HG02623 (cell line): ENCODE data around the gene MRGPRF.
"Not testable (repeated sequence)": the region's sequence is repeated elsewhere in the genome, so short reads cannot be mapped to it uniquely, and the experiment has no call there.

Experiments used
- ATAC-seq: cut with Tn5 transposase; IDR thresholded peaks from one replicate; pipeline ENCODE4 v1.9.1; 2021; ENCODE audit warnings: moderate library complexity; ENCODE audit not compliant: unreplicated experiment

MRGPRF gene

DNA sequence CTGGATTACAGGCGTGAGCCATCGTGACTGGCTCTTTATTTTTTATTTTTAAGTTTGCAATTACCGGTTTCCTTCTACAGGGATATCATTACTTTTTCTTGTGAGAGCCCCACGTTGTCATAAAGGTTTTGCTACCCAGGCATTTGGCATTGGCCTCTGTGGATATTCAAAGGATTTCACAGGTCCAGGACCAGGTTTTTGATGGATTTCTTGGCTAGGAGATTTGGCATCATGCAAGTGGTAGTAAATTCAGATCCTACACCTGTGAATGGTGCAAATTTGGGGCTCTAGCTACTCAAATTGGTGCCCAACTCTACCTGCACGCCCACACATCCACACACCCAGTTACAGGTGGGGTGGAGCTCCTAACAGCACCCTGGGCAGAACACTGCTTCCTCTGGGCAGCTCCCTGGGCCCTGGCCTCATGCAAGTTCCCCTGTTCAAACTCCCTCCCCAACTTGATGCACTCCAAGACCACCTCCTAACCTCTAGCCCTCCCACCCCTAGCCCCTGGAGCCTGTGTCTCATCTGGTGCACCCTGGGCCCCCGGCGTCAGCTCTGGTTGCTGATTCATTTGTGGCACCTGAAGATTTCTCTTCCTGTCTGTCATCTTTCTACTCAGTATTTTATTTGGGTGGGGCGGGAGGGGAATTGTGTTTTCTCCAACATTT lies 23.0 kb downstream of the MRGPRF start:
- no peak for ATAC-seq

DNA sequence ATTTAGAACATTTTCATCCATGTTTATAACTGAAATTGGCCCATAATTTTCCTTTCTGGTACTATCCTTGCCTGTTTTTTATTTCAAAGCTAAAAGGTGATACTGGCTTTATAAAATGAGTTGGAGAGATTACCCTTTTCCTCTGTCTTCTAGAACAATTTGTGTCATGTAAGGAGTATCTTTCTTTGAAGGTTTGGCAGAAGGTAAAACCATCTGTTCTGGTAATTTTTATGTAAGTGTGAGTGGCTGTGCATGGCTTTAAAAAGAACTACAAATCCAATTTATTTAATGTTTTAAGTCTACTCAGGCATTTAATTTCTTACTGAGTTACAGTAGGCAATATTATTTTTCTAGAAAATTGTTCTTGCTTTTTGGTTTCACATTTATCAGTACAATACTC lies 24.6 kb downstream of the MRGPRF start:
- no peak for ATAC-seq

GRCh38 chr11:68987211-68987610 lies 25.8 kb downstream of the MRGPRF start:
- ATAC-seq = no peak

DNA sequence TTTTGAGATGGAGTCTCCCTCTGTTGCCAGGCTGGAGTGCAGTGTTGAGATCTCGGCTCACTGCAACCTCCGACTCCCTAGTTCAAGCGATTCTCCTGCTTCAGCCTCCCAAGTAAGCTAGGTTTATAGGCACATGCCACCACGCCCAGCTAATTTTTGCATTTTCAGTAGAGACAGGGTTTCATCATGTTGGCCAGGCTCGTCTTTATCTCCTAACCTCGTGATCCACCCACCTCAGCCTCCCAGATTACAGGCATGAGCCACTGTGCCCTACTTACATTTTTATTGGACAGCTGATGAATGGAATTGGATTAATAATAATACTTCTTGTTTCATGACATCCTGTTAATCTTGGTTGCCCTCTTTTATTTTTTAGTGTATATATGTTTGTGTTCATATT lies 29.2 kb downstream of the MRGPRF start:
- no peak for ATAC-seq

DNA sequence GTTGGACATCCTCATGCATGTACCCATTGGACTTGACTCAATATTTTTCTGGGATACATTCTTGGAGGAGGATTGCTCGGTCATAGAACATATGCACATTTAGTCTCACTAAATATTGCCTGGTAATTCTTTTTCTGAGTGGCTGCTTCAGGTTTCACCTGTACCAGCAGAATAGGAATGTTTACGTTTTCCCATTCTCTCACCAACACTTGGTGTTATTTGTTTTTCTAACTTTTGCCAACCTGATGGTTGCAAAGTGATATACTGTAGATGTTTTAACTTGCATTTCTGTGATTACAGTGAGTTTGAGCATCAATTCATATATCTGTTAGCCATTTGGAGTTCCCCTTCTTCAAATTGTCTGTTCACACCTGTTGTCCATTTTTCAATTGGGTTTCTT lies 30.9 kb downstream of the MRGPRF start:
- ATAC-seq = no peak

DNA sequence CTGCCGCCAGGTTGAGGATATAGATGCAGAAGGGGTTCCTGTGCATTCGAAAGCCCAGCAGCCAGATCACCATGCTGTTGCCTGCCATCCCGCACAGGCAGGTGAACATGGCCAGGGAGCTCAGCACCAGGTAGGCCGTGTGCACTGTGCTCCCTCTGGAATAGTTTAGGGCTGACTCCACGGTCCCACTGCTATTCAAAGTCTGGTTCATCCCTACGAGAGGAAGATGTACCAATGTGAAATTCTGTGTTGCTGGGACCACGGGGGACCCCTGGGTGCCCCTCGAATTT lies 32.3 kb downstream of the MRGPRF start, which contains the start of gene MRGPRD:
TSS of gene MRGPRD (minus strand) at position 211 of the 290 bp plus-strand sequence. CDS start at position 211, 0 bp downstream.
- ATAC-seq = no peak

GRCh38 chr11:68979931-68980775 lies 32.9 kb downstream of the MRGPRF start:
- no peak for ATAC-seq

GRCh38 chr11:68978931-68979594 lies 34.0 kb downstream of the MRGPRF start:
- no peak for ATAC-seq

DNA sequence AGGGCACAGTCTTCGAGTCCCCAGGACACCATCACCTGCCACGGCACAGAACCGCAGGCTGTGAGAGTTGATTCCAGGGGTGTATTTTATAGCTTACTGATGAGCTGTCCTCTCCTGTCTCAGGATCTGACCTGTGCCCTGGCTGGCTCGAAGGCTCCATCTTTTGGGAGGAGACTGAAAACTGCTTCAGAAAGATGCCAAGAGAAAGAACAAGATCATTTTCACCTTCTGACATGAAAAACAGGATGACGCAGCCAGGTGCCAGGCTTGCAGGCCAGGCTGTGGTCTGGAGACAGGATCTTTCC lies 34.5 kb downstream of the MRGPRF start:
- no peak for ATAC-seq

GRCh38 chr11:68977781-68978625 lies 35.0 kb downstream of the MRGPRF start:
- no peak for ATAC-seq

DNA sequence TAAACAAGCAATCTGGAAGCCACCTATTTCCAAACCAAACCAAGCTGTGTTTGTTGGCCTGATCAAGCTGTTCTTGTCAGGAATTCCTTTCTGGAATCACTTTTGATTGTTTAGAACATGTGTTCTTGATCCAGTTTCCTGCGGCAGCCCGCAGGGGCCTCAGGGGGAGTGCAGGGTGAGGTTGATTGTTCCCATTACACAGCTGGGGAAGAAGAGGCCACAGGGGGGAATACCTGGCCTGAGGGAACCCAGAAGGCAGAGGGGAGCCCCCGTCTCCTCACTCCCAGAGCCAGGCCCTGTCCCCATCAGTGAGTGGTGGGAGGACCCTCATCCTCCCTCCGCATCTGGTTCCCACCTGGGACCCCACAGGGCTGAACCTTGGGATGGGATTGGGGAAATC lies 36.5 kb downstream of the MRGPRF start:
- ATAC-seq = no peak

- no peak for ATAC-seq
Measured at GRCh38 chr11:68976095-68976494, 37.0 kb downstream of the MRGPRF start.

DNA sequence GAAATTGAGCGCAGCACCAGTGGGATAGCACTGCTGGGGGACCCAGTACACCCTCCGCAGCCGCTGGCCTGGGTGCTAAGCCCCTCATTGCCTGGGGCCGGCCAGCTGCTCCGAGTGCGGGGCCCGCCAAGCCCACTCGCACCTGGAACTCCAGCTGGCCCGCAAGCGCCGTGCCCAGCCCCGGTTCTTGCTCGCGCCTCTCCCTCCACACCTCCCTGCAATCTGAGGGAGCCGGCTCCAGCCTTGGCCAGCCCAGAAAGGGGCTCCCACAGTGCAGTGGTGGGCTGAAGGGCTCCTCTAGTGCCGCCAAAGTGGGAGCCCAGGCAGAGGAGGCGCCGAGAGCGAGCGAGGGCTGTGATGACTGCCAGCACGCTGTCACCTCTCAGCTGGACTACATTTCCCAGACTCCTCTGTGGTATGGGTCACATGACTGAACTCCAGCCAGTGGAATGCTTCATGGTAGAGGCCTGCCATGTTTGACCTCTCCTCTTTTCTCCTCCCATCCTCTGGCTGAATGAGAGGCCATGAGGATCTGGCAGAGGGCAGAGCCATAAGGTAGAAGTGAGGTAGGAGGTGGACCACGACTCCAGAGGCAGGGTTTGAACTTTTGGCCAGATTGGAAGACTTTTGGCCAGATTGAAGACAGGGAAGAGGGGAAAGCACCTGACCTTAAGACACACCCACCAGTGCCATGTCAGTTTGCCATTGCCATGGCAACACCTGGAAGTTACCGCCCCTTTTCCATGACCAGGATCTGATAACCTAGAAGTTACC lies 38.4 kb downstream of the MRGPRF start:
- ATAC-seq = no peak

DNA sequence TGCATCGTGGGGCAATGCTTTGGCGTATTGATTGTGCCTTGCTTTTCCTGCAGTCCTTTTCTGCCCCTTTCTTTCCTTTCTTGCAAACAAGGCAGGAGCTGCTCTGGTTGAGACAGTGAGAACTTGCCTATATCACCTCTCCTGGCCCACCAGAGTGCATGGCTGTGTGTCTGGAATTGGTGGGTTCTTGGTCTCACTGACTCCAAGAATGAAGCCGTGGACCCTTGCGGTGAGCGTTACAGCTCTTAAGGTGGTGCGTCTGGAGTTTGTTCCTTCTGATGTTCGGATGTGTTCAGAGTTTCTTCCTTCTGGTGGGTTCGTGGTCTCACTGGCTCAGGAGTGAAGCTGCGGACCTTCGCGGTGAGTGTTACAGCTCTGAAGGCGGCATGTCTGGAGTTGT lies 39.3 kb downstream of the MRGPRF start:
- not testable (repeated sequence) for ATAC-seq

DNA sequence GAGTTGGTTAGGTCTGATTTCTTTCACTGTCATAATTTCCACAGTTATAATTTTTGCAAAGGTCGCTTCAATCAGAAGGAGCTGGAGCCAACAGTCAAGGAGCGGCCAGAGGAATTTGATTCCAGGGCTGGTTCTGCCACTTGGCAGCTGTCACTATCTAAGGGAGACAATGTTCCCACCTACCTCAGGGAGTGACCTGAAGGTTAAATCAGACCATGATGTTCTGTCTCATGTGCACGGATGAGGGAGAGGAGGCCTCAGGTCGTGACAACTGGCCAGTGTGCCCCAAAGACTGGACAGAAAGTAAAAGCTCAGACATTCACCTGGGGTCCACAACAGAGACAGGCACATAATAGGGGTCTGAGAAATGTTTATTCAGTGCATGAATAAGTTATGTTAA lies 39.8 kb downstream of the MRGPRF start:
- ATAC-seq = no peak

GRCh38 chr11:68970921-68971636 lies 42.0 kb downstream of the MRGPRF start:
- no peak for ATAC-seq

- ATAC-seq = no peak
Measured at GRCh38 chr11:68969386-68969785, 43.7 kb downstream of the MRGPRF start.

DNA sequence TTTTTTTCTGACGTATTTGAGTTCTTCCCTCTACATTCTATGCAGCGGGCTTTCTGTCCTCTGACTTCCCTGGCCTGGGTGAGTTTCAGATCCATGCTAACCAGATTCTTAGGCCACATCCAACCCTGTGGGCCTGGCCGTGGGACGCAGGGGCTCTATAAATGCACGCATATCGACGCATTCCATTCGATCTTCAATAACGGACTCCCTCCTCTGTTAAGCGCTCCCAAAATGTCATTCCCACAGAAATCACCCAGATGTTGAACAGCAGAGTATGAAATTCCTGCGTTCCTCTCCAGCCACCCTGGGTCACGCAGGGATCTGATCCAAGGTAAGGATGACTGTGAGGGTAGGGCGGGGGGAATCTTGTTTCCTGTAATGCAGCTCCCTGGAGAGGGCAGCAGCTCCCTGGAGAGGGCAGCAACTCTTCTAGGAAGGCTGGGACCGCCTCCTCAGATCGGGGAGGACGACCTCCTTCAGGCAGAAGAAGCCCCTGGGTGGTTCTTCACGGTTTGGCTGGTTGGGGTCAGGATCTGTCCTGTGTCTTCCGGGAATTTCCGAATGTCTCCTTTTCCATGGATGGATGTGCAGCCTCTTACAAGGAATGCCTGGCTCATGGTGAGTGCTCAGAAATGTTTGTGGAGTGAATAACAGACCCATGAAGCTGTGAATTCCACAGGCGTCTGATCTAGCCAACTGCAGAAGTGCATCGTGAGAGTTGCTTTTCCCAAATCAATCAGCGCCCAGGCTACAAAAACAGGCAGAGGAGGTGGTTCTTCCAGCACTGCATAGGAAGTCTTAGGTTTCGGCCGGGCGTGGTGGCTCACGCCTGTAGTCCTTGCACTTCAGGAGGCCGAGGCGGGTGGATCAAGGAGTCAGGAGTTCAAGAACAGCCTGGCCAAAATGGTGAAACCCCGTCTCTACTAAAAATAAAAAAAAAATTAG lies 44.5 kb downstream of the MRGPRF start:
- ATAC-seq = no peak
